Activated T-cell treated with anti-CD3 and anti-CD28 coated beads, Interleukin-2, amount 50 U/mL, for 1 hour (primary cell): ENCODE results near the gene GNG13.
"Not testable (repeated sequence)": the region's sequence is repeated elsewhere in the genome, so short reads cannot be mapped to it uniquely, and the experiment has no call there.

Experiments used
- DNase-seq: peaks from one replicate; pipeline ENCODE4 v3.0.0-alpha.2; 2020

The GNG13 gene

DNA sequence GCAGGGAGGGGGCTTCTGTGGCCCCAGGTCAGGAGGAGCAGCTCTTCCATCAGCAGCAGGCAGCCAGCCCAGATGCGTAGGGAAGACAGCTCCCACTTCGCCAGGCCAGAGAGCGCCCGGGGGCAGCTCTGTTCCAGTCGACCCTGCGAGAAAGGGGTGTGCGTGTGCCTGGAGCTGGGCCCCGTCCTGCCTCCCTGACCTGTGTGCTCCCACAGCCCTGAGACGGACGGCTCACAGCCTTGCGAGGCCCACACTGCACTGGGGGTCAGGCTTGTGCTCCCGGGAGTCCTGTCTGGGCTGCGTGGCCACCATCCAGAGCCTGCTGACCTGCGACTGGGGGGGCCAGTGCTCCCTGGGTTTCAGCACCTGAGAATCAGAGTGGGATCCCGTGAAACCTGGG is 40.5 kb downstream of the GNG13 start:
- DNase-seq = no peak

DNA sequence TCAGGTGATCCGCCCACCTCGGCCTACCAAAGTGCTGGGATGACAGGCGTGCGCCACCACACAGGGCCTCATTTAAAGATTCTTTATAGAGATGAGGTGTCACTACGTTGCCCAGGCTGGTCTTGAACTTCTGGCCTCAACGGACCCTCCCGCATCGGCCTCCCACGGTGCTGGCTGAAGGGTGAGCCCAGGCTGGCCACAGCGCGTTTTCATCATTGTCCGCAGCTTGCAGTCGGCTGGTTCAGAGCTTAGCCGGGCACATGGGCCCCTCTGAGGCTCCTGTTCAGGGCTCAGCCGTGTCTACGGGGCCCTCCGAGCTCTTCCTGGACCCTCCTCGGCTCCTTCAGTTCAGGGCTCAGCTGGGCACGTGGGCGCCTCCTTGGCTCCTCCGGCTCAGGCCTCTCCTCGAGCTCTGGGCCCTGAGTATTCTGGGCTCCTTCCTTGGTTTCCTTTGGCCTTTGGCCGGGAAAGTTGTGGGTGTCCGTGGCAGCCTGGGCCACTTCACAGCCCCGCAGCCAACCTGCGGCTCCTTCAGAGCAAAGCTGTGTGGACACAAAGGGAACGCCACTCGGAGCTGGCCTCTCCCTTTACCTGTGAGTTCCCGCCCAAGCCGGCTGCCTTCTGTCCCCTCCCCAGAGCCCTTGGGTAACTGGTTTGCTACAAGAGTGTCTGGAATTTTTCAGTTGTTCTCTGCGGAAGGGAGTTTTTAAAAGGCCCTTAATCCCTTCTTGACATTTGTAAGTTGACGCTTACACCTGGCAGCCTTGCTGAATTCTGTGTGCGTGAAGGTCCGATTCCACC is 41.2 kb downstream of the GNG13 start:
- DNase-seq = no peak

DNA sequence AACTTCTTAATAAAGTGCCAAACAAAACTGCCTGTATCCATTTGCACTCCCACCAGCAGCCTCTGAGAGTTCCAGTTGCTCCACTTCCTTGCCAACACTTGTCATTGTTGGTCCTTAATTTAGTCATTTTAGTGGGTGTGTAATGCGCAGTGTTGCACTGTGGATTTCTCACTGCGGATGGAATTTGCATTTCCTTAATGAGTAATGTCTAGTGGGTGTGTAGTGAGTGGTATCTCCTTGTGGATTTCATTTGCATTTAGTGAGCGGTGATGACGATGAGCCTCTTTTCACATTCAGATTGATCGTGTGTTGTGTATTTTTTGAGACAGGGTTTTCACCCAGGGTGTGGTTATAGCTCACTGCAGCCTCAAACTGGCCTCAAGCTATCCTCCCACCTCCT is 44.1 kb downstream of the GNG13 start:
- DNase-seq = no peak

DNA sequence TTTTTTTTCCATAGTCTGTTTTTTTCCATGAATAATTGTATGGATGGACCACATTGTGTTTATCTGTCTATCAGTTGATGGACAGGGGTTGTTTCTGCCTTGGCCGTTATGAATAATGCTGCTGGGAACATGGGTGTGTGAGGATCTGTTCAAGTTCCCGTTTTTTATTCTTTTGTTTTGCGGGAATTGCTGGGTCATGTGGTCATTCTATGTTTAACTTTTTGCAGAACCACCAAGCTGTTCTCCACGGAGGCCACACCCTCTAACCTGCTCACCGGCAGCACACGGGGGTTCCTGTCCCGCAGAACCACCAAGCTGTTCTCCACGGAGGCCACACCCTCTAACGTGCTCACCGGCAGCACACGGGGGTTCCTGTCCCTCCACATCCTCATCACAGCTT is 45.9 kb downstream of the GNG13 start:
- no peak for DNase-seq

DNA sequence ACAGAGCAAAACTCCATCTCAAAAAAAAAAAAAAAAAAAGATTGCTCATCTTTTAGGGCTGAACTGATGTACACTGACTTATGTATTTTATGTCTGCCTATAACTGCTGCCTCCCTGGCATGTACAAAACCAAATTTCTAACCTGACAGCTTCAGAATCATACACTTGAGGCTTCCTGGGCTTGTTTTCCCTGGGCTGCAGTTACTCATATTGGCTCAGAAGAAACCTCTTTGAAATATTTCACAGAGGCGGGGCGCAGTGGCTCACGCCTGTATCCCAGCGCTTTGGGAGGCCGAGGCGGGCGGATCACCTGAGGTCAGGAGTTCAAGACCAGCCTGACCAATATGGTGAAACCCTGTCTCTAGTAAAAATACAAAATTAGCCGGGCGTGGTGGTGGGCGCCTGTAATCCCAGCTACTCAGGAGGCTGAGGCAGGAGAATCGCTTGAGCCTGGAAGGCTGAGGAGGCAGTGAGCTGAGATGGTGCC is 46.4 kb downstream of the GNG13 start:
- DNase-seq = not testable (repeated sequence)

- DNase-seq = no peak
Observed at GRCh38 chr16:752007-752312, 48.6 kb downstream of the GNG13 start.

- no peak for DNase-seq
Observed at GRCh38 chr16:751152-752006, 49.2 kb downstream of the GNG13 start.

DNA sequence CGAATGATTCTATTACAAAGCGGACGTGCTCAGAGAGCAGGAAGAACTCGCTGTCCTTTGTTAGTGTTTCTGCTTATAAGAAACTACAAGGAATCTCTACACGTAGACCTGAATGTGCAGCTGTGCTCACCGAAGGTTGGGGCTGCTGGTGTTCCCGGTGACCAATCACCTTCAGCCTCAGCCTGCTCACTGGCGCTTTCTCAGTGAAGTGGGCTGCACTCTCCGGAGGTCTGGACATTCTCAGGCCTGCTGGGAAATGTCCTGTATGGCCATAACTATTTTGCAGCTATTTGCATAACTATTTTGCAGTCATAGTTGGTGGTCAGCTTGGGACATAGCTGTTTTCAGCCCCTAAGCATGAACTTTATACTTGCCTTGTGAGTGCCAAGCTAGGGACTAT is 50.0 kb downstream of the GNG13 start:
- no peak for DNase-seq

GRCh38 chr16:749010-749409 is 51.5 kb downstream of the GNG13 start:
- no peak for DNase-seq
